A673 (cell line): Measurements from ENCODE around the gene CMPK1. TPM values are rescaled to one million over a fixed set of nuclear protein-coding genes. Genes with fewer than 3 reads are reported as not detected.

Source experiments
- BruUV-seq: library from RNA; stranded (reverse); fragments of 400-500 nt; replicated peaks from 2 replicates; lab custom pipeline; 2021; lab: Mats Ljungman, UMichigan
- CTCF ChIA-PET: fragments of 300-600 bp; sonication (Branson Sonifier 250); formaldehyde crosslinking; loops from one replicate; lab custom pipeline; 2022; ENCODE audit warnings: antibody characterized with exemption; lab: Charles Lee
- POLR2A ChIA-PET: fragments of 300-600 bp; sonication (Branson Sonifier 250); formaldehyde crosslinking; loops from one replicate; lab custom pipeline; 2022; ENCODE audit warnings: antibody characterized with exemption; ENCODE audit not compliant: low non-redundant PET; lab: Charles Lee
- DNase-seq: peaks from one replicate; pipeline ENCODE4 v3.0.0-alpha.2; 2015; ENCODE audit warnings: low spot score
- H3K27ac ChIP-seq: fragments of 200-600 bp; sonication (generic); 2 replicates; pipeline ENCODE4 v1.5.1; 2016; ENCODE audit warnings: mixed run types, low read depth, mild to moderate bottlenecking, mixed read lengths, antibody characterized with exemption, low read length; ENCODE audit not compliant: poor library complexity, severe bottlenecking
- H3K27me3 ChIP-seq: fragments of 200-600 bp; sonication (generic); replicated peaks from 2 replicates; pipeline ENCODE4 v1.6.1; 2017; ENCODE audit warnings: mixed run types, low read depth, mild to moderate bottlenecking, mixed read lengths, antibody characterized with exemption, low read length; ENCODE audit not compliant: insufficient read depth, poor library complexity
- H3K36me3 ChIP-seq: fragments of 200-600 bp; sonication (generic); 2 replicates; pipeline ENCODE4 v1.6.1; 2016; ENCODE audit warnings: mixed run types, mild to moderate bottlenecking, mixed read lengths, antibody characterized with exemption, low read length; ENCODE audit not compliant: insufficient read depth, poor library complexity, severe bottlenecking
- H3K4me1 ChIP-seq: fragments of 200-600 bp; sonication (generic); 2 replicates; pipeline ENCODE4 v1.6.1; 2017; ENCODE audit warnings: mixed run types, mild to moderate bottlenecking, mixed read lengths, antibody characterized with exemption, low read length; ENCODE audit not compliant: insufficient read depth, poor library complexity, severe bottlenecking
- H3K4me3 ChIP-seq: fragments of 200-600 bp; sonication (generic); 2 replicates; pipeline ENCODE4 v1.5.1; 2016; ENCODE audit warnings: low read depth, mixed run types, mild to moderate bottlenecking, mixed read lengths, low read length; ENCODE audit not compliant: poor library complexity, severe bottlenecking
- H3K9me3 ChIP-seq: fragments of 200-600 bp; sonication (generic); 2 replicates; pipeline ENCODE4 v1.6.1; 2016; ENCODE audit warnings: mixed run types, low read depth, mild to moderate bottlenecking, mixed read lengths, antibody characterized with exemption, low read length; ENCODE audit not compliant: poor library complexity, severe bottlenecking
- CTCF ChIP-seq: fragments of 300-800, 200-600 bp; sonication (generic); conservative IDR thresholded peaks from 2 replicates; pipeline ENCODE4 v1.5.1; 2017; ENCODE audit warnings: low read depth, mild to moderate bottlenecking, antibody characterized with exemption, low read length, moderate library complexity, mixed read lengths
- EZH2 ChIP-seq: fragments of 200-600 bp; sonication (generic); IDR thresholded peaks from 2 replicates; pipeline ENCODE4 v1.6.1; 2017; ENCODE audit warnings: borderline replicate concordance, low read depth, mild to moderate bottlenecking, mixed read lengths, antibody characterized with exemption, low read length; ENCODE audit not compliant: poor library complexity, severe bottlenecking
- intact Hi-C: fragments of 100-400 bp; cut with micrococcal nuclease; formaldehyde crosslinking; loops from one replicate; pipeline ENCODE4 v1.10.0; 2022; ENCODE audit not compliant: unreplicated experiment
- total RNA-seq: library from RNA; stranded (reverse); gene quantifications from 2 replicates; pipeline ENCODE4 v1.2.3, GENCODE V29; 2021

The CMPK1 gene
- total RNA-seq, 1 experiment from 2014 or later, result 69.4 TPM

GRCh38 chr1:47385020-47385419 lies 51.4 kb downstream of the CMPK1 start:
- BruUV-seq, result no TSS peak
- Histone ChIP-seq H3K36me3 (peaks cover 3% of the 10 kb centered on the region), H3K27ac (no peak overlapping the region), H3K4me1 (no peaks in the 10 kb centered on the region), H3K9me3 (no peaks in the 10 kb centered on the region), H3K4me3 (no peak overlapping the region), H3K27me3 (no peaks in the 10 kb centered on the region)
- CTCF ChIA-PET, result no interaction called here
- DNase-seq, result no peak
- intact Hi-C loops, result loop anchor here (5.0 kb wide), 1 partner anchor 37 kb away; no protein-coding TSS in a partner anchor
- TF ChIP-seq CTCF, result no peak
- TF ChIP-seq EZH2, result no peak
- POLR2A ChIA-PET, result no interaction called here

DNA sequence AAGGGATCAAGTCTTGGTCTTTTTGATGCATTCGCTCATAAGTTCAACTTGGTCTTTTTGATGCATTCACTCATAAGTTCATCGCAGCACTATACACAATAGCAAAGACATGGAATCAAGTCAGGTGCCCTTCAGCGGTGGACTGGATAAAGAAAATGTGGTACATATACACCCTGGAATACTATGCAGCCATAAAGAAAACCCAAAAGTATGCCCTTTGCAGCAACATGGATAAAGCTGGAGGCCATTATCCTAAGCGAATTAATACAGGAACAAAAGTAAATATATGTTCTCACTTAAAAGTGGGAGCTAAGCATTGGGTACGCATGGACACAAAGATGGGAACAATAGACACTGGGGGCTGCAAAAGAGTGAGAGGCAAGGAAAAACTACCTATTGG lies 52.7 kb downstream of the CMPK1 start:
- H3K36me3 ChIP-seq, result no peaks in the 10 kb centered on the region
- ChIA-PET POLR2A (no interaction called here), CTCF (no interaction called here)
- intact Hi-C loops, result loop anchor here (5.0 kb wide), 1 partner anchor 36 kb away; no protein-coding TSS in a partner anchor
- H3K27me3 ChIP-seq, result no peaks in the 10 kb centered on the region
- H3K4me3 ChIP-seq, result no peak overlapping the region
- DNase-seq, result no peak
- H3K9me3 ChIP-seq, result no peaks in the 10 kb centered on the region
- H3K27ac ChIP-seq, result no peak overlapping the region
- TF ChIP-seq EZH2, result no peak
- TF ChIP-seq CTCF, result no peak
- BruUV-seq, result no TSS peak
- H3K4me1 ChIP-seq, result no peaks in the 10 kb centered on the region

- peaks cover 7% of the 10 kb centered on the region for H3K27me3 ChIP-seq
- POLR2A ChIA-PET, result no interaction called here
- no peaks in the 10 kb centered on the region for H3K9me3 ChIP-seq
- no peak for TF ChIP-seq EZH2
- no peak for TF ChIP-seq CTCF
- no TSS peak for BruUV-seq
- no peak for DNase-seq
- no peaks in the 10 kb centered on the region for H3K4me1 ChIP-seq
- intact Hi-C loops, result loop anchor here (1.0 to 5.0 kb wide), 3 partner anchors 34 to 338 kb away; no protein-coding TSS in a partner anchor
- H3K27ac ChIP-seq, result no peak overlapping the region
- no peaks in the 10 kb centered on the region for H3K36me3 ChIP-seq
- no peak overlapping the region for H3K4me3 ChIP-seq
- CTCF ChIA-PET, result interaction anchor here (0.6 to 1.5 kb wide), 4 partner anchors 35 to 338 kb away, joined by 3 to 13 read pairs (median 6); no protein-coding TSS in a partner anchor
Measured at GRCh38 chr1:47388030-47388890, 54.7 kb downstream of the CMPK1 start.
